K562 (cell line): ENCODE data around the gene SCYL1. TPM values are rescaled to one million over a fixed set of nuclear protein-coding genes. Genes with fewer than 3 reads are reported as not detected.

Experiments
- ARID1B ChIP-seq: fragments of 450-650 bp; IDR thresholded peaks from 2 replicates; pipeline ENCODE4 v1.6.1; 2016; ENCODE audit warnings: antibody characterized with exemption, mild to moderate bottlenecking, inconsistent platforms
- ATF1 ChIP-seq, 2 experiments: fragments of 450-650 bp in 1 of 2; IDR thresholded peaks; 2 replicates each; pipeline ENCODE4 v1.6.1; 2016; ENCODE audit warnings: missing compliant biosample characterization in 1 of 2, missing genetic modification characterization in 1 of 2
- CC2D1A ChIP-seq: fragments of 450-650 bp; IDR thresholded peaks from 2 replicates; pipeline ENCODE4 v1.6.1; 2017; ENCODE audit warnings: mild to moderate bottlenecking
- ETS2 ChIP-seq: IDR thresholded peaks from 2 replicates; pipeline ENCODE4 v1.6.1; 2016; ENCODE audit warnings: borderline replicate concordance, missing genetic modification characterization, mild to moderate bottlenecking, moderate library complexity, missing compliant biosample characterization; ENCODE audit not compliant: poor library complexity, severe bottlenecking
- EZH2 ChIP-seq: IDR thresholded peaks from 2 replicates; pipeline ENCODE4 v1.6.1; 2012; ENCODE audit warnings: low read depth, mild to moderate bottlenecking, inconsistent platforms, low read length, borderline replicate concordance
- FIP1L1 ChIP-seq: fragments of 200-400 bp; formaldehyde crosslinking; IDR thresholded peaks from 2 replicates; pipeline ENCODE4 v1.6.1; 2018; ENCODE audit warnings: mild to moderate bottlenecking, low read depth, low read length; ENCODE audit not compliant: poor library complexity, severe bottlenecking
- FOXP1 ChIP-seq: sonication (generic); formaldehyde crosslinking; IDR thresholded peaks from 2 replicates; pipeline ENCODE4 v1.8.0; 2022; ENCODE audit warnings: mild to moderate bottlenecking, missing genetic modification reagents
- MAFF ChIP-seq: IDR thresholded peaks from 2 replicates; pipeline ENCODE4 v1.6.1; 2012; ENCODE audit warnings: low read length, improper control_type of control experiment
- MYBL2 ChIP-seq, 2 experiments: fragments of 450-650 bp in 1 of 2; sonication (generic) in 1 of 2; formaldehyde crosslinking in 1 of 2; IDR thresholded peaks; 2 replicates each; pipeline versions ENCODE4 v1.6.1 to v1.8.1; 2017 to 2022; ENCODE audit warnings: borderline replicate concordance in 1 of 2, inconsistent platforms in 1 of 2, low read depth in 1 of 2, mild to moderate bottlenecking in 1 of 2, missing genetic modification reagents in 1 of 2, moderate library complexity in 1 of 2
- PYGO2 ChIP-seq: fragments of 450-650 bp; IDR thresholded peaks from 2 replicates; pipeline ENCODE4 v1.6.1; 2016; ENCODE audit warnings: mild to moderate bottlenecking, missing genetic modification characterization, moderate library complexity, missing compliant biosample characterization
- RBM22 ChIP-seq: fragments of 200-400 bp; formaldehyde crosslinking; IDR thresholded peaks from 2 replicates; pipeline ENCODE4 v1.6.1; 2018; ENCODE audit warnings: low read length, low read depth; ENCODE audit not compliant: poor library complexity, severe bottlenecking
- SIRT6 ChIP-seq: IDR thresholded peaks from one replicate; pipeline ENCODE4 v1.6.1; 2012; ENCODE audit warnings: low read depth, mild to moderate bottlenecking, control low read depth, inconsistent platforms, low read length, moderate library complexity
- STAG1 ChIP-seq: sonication (generic); formaldehyde crosslinking; IDR thresholded peaks from 2 replicates; pipeline ENCODE4 v1.5.0; 2020; ENCODE audit warnings: missing genetic modification reagents, borderline replicate concordance
- TAL1 ChIP-seq: fragments of 450-650 bp; IDR thresholded peaks from 2 replicates; pipeline ENCODE4 v1.6.1; 2016; ENCODE audit warnings: mild to moderate bottlenecking
- ZKSCAN3 ChIP-seq: fragments of 250-450 bp; sonication (Bioruptor Pico); IDR thresholded peaks from 2 replicates; pipeline ENCODE4 v1.4.0; 2020
- ZNF217 ChIP-seq: sonication (generic); formaldehyde crosslinking; IDR thresholded peaks from 2 replicates; pipeline ENCODE4 v1.8.0; 2022; ENCODE audit warnings: mild to moderate bottlenecking, missing genetic modification reagents
- ZNF3 ChIP-seq: fragments of 250-450 bp; sonication (Bioruptor Pico); IDR thresholded peaks from 2 replicates; pipeline ENCODE4 v1.5.0; 2021; ENCODE audit warnings: mild to moderate bottlenecking, moderate library complexity
- polyA plus RNA-seq, 8 experiments: library from polyadenylated mRNA; depleted of rRNA in 4 of 8; stranded (reverse) in 5 of 8; unstranded in 3 of 8; fragments of >200 nt; fragmentation: Nextera tagmentation in 2 of 8; fragmentation: Illumina TruSeq in 1 of 8; extraction: Ambion mirVana in 2 of 8; extraction: Trizol in 1 of 8; gene quantifications; 2 replicates each; pipeline versions ENCODE4 v1.2.1 to v1.2.3, GENCODE V29; 2011 to 2014; ENCODE audit warnings: inconsistent platforms in 1 of 8, missing spikeins in 1 of 8
- total RNA-seq, 7 experiments: library from RNA; depleted of rRNA in 6 of 7; stranded (reverse); fragments of >200 nt in 6 of 7; fragmentation: Illumina TruSeq in 2 of 7; extraction: Trizol in 2 of 7; gene quantifications; 2 replicates each; pipeline versions ENCODE4 v1.2.1 to v1.2.3, GENCODE V29; 2011 to 2021; ENCODE audit warnings: low replicate concordance in 1 of 7
- TF ChIP-seq, protein P1 (sequence below): fragments of 450-650 bp; IDR thresholded peaks from 2 replicates; pipeline ENCODE4 v1.6.1; 2016; ENCODE audit warnings: mild to moderate bottlenecking
- TF ChIP-seq, protein P2 (sequence below): fragments of 250-450 bp; sonication (Bioruptor Pico); IDR thresholded peaks from 2 replicates; pipeline ENCODE4 v1.8.0; 2022; ENCODE audit warnings: moderate library complexity, mild to moderate bottlenecking, inconsistent platforms
- TF ChIP-seq, protein P3 (sequence below): fragments of 450-650 bp; formaldehyde crosslinking; conservative IDR thresholded peaks from 2 replicates; pipeline ENCODE4 v1.4.0; 2022; ENCODE audit warnings: mild to moderate bottlenecking, missing genetic modification characterization
- TF ChIP-seq, protein P4 (sequence below): fragments of 250-450 bp; sonication (Bioruptor Pico); IDR thresholded peaks from 2 replicates; pipeline ENCODE4 v1.6.1; 2021; ENCODE audit warnings: mild to moderate bottlenecking

Gene SCYL1
- total and polyA plus RNA-seq, 9 of the 15 experiments (the other 6 are each of a cell fraction or from before 2014, with no cell fraction given) = 1.9 to 145 (median 57.6) TPM

DNA sequence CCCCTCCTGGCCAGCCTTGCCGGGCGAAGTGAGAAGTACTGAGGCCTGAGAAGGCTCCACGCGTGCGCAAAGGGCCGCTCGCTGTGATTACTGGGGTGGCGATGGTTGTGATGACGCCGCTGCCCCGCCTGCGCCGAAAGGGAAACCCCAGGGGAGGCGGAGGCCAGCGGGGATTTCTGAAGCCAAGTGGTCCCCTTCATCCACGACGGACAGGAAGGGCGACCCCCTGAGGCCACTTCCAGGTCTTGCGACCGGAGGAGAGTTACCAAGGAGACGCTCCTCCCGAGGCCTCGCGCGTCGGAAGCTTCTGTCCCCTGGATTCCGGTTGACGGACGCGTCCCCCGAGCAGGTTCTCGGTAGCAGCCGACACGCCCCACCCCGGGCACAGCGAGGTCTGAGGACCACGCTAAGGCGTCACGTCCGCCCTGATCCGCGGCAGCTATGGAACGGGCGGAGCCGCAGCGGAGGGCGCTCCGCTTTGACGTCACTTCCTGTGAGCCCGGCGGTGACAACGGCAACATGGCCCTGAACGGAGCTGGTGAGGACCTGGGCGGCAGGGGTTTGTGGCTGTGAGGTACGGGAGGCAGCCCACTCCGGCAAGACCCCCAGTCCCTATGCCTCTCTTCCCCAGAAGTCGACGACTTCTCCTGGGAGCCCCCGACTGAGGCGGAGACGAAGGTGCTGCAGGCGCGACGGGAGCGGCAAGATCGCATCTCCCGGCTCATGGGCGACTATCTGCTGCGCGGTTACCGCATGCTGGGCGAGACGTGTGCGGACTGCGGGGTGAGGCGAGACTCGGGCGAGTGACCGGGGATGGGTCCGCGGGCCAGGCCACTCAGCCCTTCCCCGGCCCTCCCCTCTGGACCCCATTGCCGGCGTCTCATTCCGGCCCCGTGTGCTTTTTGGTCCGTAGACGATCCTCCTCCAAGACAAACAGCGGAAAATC lies 45.4 kb downstream of the SCYL1 start, which contains the start of gene ZNRD2 (continued):
- TF ChIP-seq, protein P1, sequence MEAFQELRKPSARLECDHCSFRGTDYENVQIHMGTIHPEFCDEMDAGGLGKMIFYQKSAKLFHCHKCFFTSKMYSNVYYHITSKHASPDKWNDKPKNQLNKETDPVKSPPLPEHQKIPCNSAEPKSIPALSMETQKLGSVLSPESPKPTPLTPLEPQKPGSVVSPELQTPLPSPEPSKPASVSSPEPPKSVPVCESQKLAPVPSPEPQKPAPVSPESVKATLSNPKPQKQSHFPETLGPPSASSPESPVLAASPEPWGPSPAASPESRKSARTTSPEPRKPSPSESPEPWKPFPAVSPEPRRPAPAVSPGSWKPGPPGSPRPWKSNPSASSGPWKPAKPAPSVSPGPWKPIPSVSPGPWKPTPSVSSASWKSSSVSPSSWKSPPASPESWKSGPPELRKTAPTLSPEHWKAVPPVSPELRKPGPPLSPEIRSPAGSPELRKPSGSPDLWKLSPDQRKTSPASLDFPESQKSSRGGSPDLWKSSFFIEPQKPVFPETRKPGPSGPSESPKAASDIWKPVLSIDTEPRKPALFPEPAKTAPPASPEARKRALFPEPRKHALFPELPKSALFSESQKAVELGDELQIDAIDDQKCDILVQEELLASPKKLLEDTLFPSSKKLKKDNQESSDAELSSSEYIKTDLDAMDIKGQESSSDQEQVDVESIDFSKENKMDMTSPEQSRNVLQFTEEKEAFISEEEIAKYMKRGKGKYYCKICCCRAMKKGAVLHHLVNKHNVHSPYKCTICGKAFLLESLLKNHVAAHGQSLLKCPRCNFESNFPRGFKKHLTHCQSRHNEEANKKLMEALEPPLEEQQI = no peak
- TF ChIP-seq CC2D1A (no peak), ATF1 (CRISPR knock-in tag; IDR thresholded peaks at IDR 0.05) (peak; percentile 93), ATF1 (tag; IDR thresholded peaks at IDR 0.05) (peak; percentile 99), MAFF (no peak), ZNF3 (CRISPR knock-in tag) (no peak), FIP1L1 (peak; percentile 65), SIRT6 (no peak), ARID1B (0 out of 2 replicates have a peak, but pooled peaks have one; percentile 35), STAG1 (CRISPR knock-in tag) (no peak), FOXP1 (CRISPR knock-in tag) (peak; percentile 19), RBM22 (no peak), ETS2 (tag) (no peak), EZH2 (no peak), ZKSCAN3 (CRISPR knock-in tag) (no peak), TAL1 (no peak), MYBL2 (IDR thresholded peaks at IDR 0.05; ENCODE audit: low read depth) (no peak), MYBL2 (CRISPR knock-in tag; IDR thresholded peaks at IDR 0.05; ENCODE audit: borderline replicate concordance) (no peak), PYGO2 (tag) (no peak), ZNF217 (no peak)
- TF ChIP-seq, protein P2, sequence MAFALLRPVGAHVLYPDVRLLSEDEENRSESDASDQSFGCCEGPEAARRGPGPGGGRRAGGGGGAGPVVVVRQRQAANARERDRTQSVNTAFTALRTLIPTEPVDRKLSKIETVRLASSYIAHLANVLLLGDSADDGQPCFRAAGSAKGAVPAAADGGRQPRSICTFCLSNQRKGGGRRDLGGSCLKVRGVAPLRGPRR = no peak
- TF ChIP-seq, protein P3, sequence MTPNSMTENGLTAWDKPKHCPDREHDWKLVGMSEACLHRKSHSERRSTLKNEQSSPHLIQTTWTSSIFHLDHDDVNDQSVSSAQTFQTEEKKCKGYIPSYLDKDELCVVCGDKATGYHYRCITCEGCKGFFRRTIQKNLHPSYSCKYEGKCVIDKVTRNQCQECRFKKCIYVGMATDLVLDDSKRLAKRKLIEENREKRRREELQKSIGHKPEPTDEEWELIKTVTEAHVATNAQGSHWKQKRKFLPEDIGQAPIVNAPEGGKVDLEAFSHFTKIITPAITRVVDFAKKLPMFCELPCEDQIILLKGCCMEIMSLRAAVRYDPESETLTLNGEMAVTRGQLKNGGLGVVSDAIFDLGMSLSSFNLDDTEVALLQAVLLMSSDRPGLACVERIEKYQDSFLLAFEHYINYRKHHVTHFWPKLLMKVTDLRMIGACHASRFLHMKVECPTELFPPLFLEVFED (CRISPR knock-in tag) = no peak
- TF ChIP-seq, protein P4, sequence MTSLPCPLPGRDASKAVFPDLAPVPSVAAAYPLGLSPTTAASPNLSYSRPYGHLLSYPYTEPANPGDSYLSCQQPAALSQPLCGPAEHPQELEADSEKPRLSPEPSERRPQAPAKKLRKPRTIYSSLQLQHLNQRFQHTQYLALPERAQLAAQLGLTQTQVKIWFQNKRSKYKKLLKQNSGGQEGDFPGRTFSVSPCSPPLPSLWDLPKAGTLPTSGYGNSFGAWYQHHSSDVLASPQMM (CRISPR knock-in tag) = no peak
